WTC11 (cell line): Measurements from ENCODE around the gene HOXB1. TPM values are rescaled to one million over a fixed set of nuclear protein-coding genes. Genes with fewer than 3 reads are reported as not detected.

Experiments
- ATAC-seq: fragments of 200-7000 bp; cut with Tn5 transposase; 2 replicates; pipeline ENCODE4 v1.10.0; 2021; ENCODE audit warnings: mild to moderate bottlenecking, moderate library complexity
- CTCF ChIA-PET: fragments of 300-600 bp; sonication (Branson Sonifier 250); formaldehyde crosslinking; loops from one replicate; lab custom pipeline; 2021; ENCODE audit warnings: antibody characterized with exemption; lab: Charles Lee
- POLR2A ChIA-PET: fragments of 350-600 bp; sonication (Branson Sonifier 250); formaldehyde crosslinking; loops from one replicate; lab custom pipeline; 2021; ENCODE audit warnings: antibody characterized with exemption; lab: Charles Lee
- DNase-seq: peaks from one replicate; pipeline ENCODE4 v3.0.0; 2021; ENCODE audit warnings: low spot score
- H3K27ac Mint-ChIP-seq: 2 replicates; pipeline ENCODE4 v1.8.0; 2021; ENCODE audit warnings: mixed read lengths
- H3K27me3 Mint-ChIP-seq: 2 replicates; pipeline ENCODE4 v1.8.0; 2021; ENCODE audit warnings: low read depth, mild to moderate bottlenecking, moderate library complexity, mixed read lengths
- H3K36me3 Mint-ChIP-seq: 2 replicates; pipeline ENCODE4 v1.8.0; 2021; ENCODE audit warnings: mixed read lengths
- H3K4me1 Mint-ChIP-seq: 2 replicates; pipeline ENCODE4 v1.8.0; 2022; ENCODE audit warnings: mixed read lengths
- H3K4me3 Mint-ChIP-seq: 2 replicates; pipeline ENCODE4 v1.8.0; 2021; ENCODE audit warnings: mild to moderate bottlenecking, moderate library complexity, mixed read lengths
- H3K9me3 Mint-ChIP-seq: 2 replicates; pipeline ENCODE4 v1.8.0; 2021; ENCODE audit warnings: mixed read lengths
- AR ChIP-seq: fragments of 250-450 bp; sonication (Bioruptor Pico); IDR thresholded peaks from 2 replicates; pipeline ENCODE4 v1.9.0; 2021; ENCODE audit warnings: mild to moderate bottlenecking
- CREM ChIP-seq: sonication (generic); formaldehyde crosslinking; IDR thresholded peaks from 2 replicates; pipeline ENCODE4 v1.8.1; 2022; ENCODE audit warnings: mild to moderate bottlenecking, missing genetic modification reagents, moderate library complexity
- ELF4 ChIP-seq: sonication (generic); formaldehyde crosslinking; IDR thresholded peaks from 2 replicates; pipeline ENCODE4 v1.8.1; 2022; ENCODE audit warnings: low read depth, mild to moderate bottlenecking, moderate library complexity, missing genetic modification reagents
- EMX1 ChIP-seq: fragments of 250-450 bp; sonication (Bioruptor Pico); IDR thresholded peaks from 2 replicates; pipeline ENCODE4 v1.8.0; 2021; ENCODE audit warnings: mild to moderate bottlenecking
- ETV6 ChIP-seq: sonication (generic); formaldehyde crosslinking; IDR thresholded peaks from 2 replicates; pipeline ENCODE4 v1.8.1; 2022; ENCODE audit warnings: mild to moderate bottlenecking, missing genetic modification reagents
- FOXP1 ChIP-seq: sonication (generic); formaldehyde crosslinking; IDR thresholded peaks from 2 replicates; pipeline ENCODE4 v1.8.0; 2022; ENCODE audit warnings: missing genetic modification reagents, mild to moderate bottlenecking, moderate library complexity, borderline replicate concordance
- FOXP4 ChIP-seq: sonication (generic); formaldehyde crosslinking; IDR thresholded peaks from 2 replicates; pipeline ENCODE4 v1.8.0; 2022; ENCODE audit warnings: mild to moderate bottlenecking, missing genetic modification reagents
- HMGA2 ChIP-seq: fragments of 250-450 bp; sonication (Bioruptor Pico); IDR thresholded peaks from 2 replicates; pipeline ENCODE4 v1.4.0; 2021; ENCODE audit warnings: mild to moderate bottlenecking, moderate library complexity
- HMGXB4 ChIP-seq: sonication (generic); formaldehyde crosslinking; IDR thresholded peaks from 2 replicates; pipeline ENCODE4 v1.8.1; 2023; ENCODE audit warnings: mild to moderate bottlenecking, moderate library complexity, missing genetic modification reagents
- IRF1 ChIP-seq: sonication (generic); formaldehyde crosslinking; IDR thresholded peaks from 2 replicates; pipeline ENCODE4 v1.8.0; 2023; ENCODE audit warnings: missing genetic modification reagents
- IRF2 ChIP-seq: sonication (generic); formaldehyde crosslinking; IDR thresholded peaks from 2 replicates; pipeline ENCODE4 v1.8.0; 2022; ENCODE audit warnings: low read depth, missing genetic modification reagents, borderline replicate concordance
- KAT7 ChIP-seq: sonication (generic); formaldehyde crosslinking; IDR thresholded peaks from 2 replicates; pipeline ENCODE4 v1.8.1; 2023; ENCODE audit warnings: missing genetic modification reagents, mild to moderate bottlenecking, borderline replicate concordance
- MLX ChIP-seq: sonication (generic); formaldehyde crosslinking; IDR thresholded peaks from 2 replicates; pipeline ENCODE4 v1.8.1; 2023; ENCODE audit warnings: mild to moderate bottlenecking, missing genetic modification reagents, moderate library complexity
- NFYB ChIP-seq: sonication (generic); formaldehyde crosslinking; conservative IDR thresholded peaks from 2 replicates; pipeline ENCODE4 v1.8.0; 2022; ENCODE audit warnings: low read depth, missing genetic modification reagents
- PREB ChIP-seq: sonication (generic); formaldehyde crosslinking; IDR thresholded peaks from 2 replicates; pipeline ENCODE4 v1.8.1; 2022; ENCODE audit warnings: mild to moderate bottlenecking, missing genetic modification reagents, moderate library complexity, borderline replicate concordance
- SOX15 ChIP-seq: fragments of 250-450 bp; sonication (Bioruptor Pico); IDR thresholded peaks from 2 replicates; pipeline ENCODE4 v1.9.0; 2021; ENCODE audit warnings: mild to moderate bottlenecking
- USF1 ChIP-seq: sonication (generic); formaldehyde crosslinking; IDR thresholded peaks from 2 replicates; pipeline ENCODE4 v1.8.0; 2022; ENCODE audit warnings: mild to moderate bottlenecking, missing genetic modification reagents
- ZBTB21 ChIP-seq: sonication (generic); formaldehyde crosslinking; IDR thresholded peaks from 2 replicates; pipeline ENCODE4 v1.8.1; 2023; ENCODE audit warnings: mild to moderate bottlenecking, missing genetic modification reagents, borderline replicate concordance
- ZNF423 ChIP-seq: fragments of 250-450 bp; sonication (Bioruptor Pico); IDR thresholded peaks from 2 replicates; pipeline ENCODE4 v2.1.2; 2022; ENCODE audit warnings: mild to moderate bottlenecking, moderate library complexity
- ZNF425 ChIP-seq: fragments of 250-450 bp; sonication (Bioruptor Pico); conservative IDR thresholded peaks from 2 replicates; pipeline ENCODE4 v1.9.0; 2021; ENCODE audit warnings: mild to moderate bottlenecking
- total RNA-seq: library from RNA; stranded (reverse); gene quantifications from 3 replicates; pipeline ENCODE4 v1.2.3, GENCODE V29; 2021

The HOXB1 gene
- total RNA-seq, 1 experiment from 2014 or later = 0.63 TPM

GRCh38 chr17:48567646-48568354, 37.0 kb upstream of the HOXB1 start (continued):
- TF ChIP-seq HMGXB4 (CRISPR knock-in tag) = no peak
- TF ChIP-seq AR (CRISPR knock-in tag) = no peak
- TF ChIP-seq ZBTB21 (CRISPR knock-in tag) = no peak
- TF ChIP-seq ELF4 (CRISPR knock-in tag) = no peak
- TF ChIP-seq ZNF423 (CRISPR knock-in tag) = no peak
- no peak for TF ChIP-seq HMGA2 (CRISPR knock-in tag)
- no peak for TF ChIP-seq ETV6 (CRISPR knock-in tag)
- no peak for TF ChIP-seq MLX (CRISPR knock-in tag)
- TF ChIP-seq CREM (CRISPR knock-in tag) = no peak

GRCh38 chr17:48567209-48567608, 36.4 kb upstream of the HOXB1 start:
- TF ChIP-seq FOXP4 (CRISPR knock-in tag) (no peak), KAT7 (CRISPR knock-in tag) (no peak), FOXP1 (CRISPR knock-in tag) (no peak), USF1 (CRISPR knock-in tag) (no peak), NFYB (no peak), EMX1 (CRISPR knock-in tag) (no peak), ZNF425 (CRISPR knock-in tag) (no peak), ELF4 (CRISPR knock-in tag) (no peak), IRF2 (CRISPR knock-in tag) (no peak), HMGXB4 (CRISPR knock-in tag) (no peak), SOX15 (CRISPR knock-in tag) (no peak), PREB (CRISPR knock-in tag) (no peak), IRF1 (no peak)
- TF ChIP-seq, all 79 proteins: peak for 0
- POLR2A ChIA-PET = no interaction called here
- Mint-ChIP-seq H3K27me3 (peaks cover 19% of the 10 kb centered on the region; the same call in 1 of the 2 replicates), H3K4me1 (peaks cover 34% of the 10 kb centered on the region), H3K36me3 (no peaks in the 10 kb centered on the region), H3K9me3 (no peaks in the 10 kb centered on the region), H3K27ac (no peak overlapping the region), H3K4me3 (no peak overlapping the region)
- no peak for ATAC-seq
- CTCF ChIA-PET = interaction anchor here (0.8 to 1.0 kb wide), 3 partner anchors 21 to 104 kb away, joined by 3 to 8 read pairs (median 3); no protein-coding TSS in a partner anchor
- no peak for DNase-seq
